HG02623 (cell line): Measurements from ENCODE around the gene ANXA1.

Source experiments
- ATAC-seq: cut with Tn5 transposase; IDR thresholded peaks from one replicate; pipeline ENCODE4 v1.9.1; 2021; ENCODE audit warnings: moderate library complexity; ENCODE audit not compliant: unreplicated experiment

The ANXA1 gene

GRCh38 chr9:73137914-73138313 lies 13.8 kb upstream of the ANXA1 start:
- no peak for ATAC-seq

- ATAC-seq = no peak
Observed at GRCh38 chr9:73138516-73138915, 13.1 kb upstream of the ANXA1 start.

- ATAC-seq = no peak
Observed at GRCh38 chr9:73141282-73141681, 10.4 kb upstream of the ANXA1 start.

DNA sequence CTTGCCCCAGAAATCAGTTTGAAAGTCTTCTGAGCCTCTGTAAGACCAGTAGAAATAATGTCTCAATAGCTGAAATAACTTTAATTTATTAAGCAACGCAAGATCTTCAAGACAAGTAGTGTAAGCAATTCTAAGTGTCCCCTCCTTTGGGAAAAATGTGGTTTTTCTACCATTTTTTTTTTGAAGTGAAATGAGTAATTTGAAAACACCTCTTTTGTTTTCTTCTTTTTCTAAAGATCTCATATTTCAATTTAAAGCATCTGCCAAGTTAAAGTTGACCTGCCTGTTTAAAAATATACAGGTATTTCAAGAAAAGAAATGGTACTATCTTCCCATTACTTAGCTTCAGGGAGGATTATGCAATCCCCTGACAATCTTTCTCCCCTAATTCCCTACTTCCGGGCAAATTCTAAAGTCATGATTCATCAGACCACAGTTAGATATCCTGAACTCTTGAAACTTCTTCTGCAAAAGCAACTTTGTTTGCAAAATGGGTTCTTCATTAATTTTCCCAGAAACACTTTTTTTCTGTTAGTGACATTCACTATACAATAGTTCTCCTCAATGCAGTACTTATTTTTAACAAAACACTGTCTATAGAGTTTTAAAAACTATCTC lies 7.8 kb upstream of the ANXA1 start:
- no peak for ATAC-seq

DNA sequence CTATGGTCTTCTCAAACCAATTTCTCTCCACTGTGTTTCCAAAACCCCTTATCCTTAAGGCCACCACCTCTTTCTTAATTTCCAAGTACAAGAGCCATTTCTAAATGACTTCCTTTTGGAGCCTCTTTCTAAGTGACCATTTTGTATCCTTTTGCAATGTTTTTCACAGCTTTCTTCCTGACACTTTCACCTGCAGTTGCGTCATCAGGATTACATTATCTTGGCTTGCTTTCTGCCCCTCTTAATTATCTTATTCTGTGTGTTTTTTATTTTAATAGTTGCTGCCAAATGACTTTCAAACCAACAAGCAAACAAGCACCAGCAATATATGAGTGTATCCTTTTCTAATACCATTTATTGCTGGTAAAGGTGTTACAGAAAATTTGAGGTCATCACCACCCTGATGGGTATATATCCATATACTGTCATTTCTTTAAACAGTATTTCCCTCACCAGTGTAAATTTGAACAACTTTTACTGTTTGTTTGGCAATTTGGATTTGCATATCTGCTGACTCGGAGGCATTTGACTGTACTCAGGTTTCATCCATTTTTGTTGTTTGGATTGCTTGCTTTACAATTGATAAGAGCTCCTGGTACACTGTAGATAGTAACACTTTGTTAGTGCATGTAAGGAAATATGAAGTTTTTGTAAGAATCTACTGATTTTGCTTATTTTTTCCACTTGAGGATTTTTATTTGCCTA lies 5.4 kb upstream of the ANXA1 start:
- no peak for ATAC-seq

GRCh38 chr9:73148447-73148937 lies 3.2 kb upstream of the ANXA1 start:
- no peak for ATAC-seq

- ATAC-seq = peak; percentile 72
Observed at GRCh38 chr9:73149371-73150067, 2.1 kb upstream of the ANXA1 start.

GRCh38 chr9:73152543-73152844 lies 829 bp downstream of the ANXA1 start:
- no peak for ATAC-seq

DNA sequence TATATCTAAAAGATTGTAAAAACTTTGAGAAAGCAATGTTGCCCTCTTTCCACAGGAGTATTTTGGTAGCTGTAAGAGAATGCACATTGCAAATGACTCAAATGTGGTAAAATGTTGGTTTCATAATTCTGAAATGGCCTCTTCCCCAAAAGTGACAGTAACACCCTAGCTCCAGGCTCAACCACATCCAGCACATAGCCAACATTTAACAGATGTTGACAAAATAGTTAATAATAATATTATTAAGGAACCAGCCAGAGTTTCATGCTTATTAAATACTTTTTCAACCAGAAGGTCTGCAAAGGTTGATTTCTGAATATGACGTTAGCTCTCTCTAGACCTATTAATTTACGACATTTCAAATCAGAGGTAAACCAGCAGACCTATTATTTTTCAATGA lies 1.3 kb downstream of the ANXA1 start:
- ATAC-seq = peak; percentile 59

DNA sequence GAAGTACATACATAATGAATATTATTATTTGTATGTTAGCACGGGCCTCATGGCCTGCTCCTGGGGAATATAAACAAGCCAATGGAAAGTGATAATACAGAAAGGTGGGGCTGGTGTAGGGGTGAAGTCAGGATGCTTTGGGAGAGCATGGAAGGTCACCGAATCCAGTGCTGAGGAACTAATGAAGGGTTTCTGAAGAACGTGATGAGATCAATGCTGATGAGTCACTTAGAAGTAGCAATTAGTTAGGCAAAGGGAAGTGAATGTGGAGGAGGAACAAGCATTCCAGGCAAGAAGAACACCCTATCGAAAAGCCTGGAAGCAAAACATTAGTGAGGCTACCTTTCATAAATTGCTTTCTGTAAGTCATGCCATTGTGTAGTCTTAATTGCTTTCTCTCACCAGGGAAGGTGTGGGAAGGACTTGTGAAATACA lies 2.1 kb downstream of the ANXA1 start:
- no peak for ATAC-seq

DNA sequence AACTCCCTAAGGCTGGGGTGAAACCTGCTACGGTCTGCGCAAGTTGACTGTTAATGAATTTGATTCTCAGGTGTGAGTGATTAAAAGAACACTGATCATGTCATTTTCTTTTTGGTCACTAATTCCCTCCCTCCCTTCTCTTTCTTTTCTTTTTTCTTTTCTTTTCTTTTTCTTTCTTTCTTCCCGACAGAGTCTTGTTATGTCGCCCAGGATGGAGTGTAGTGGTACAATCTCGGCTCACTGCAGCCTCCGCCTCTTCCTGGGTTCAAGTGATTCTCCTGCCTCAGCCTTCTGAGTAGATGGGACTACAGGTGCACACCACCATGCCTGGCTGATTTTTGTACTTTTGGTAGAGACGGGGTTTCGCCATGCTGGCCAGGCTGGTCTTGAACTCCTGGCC lies 2.6 kb downstream of the ANXA1 start:
- ATAC-seq = no peak

GRCh38 chr9:73154722-73155121 lies 3.1 kb downstream of the ANXA1 start:
- no peak for ATAC-seq

- no peak for ATAC-seq
Observed at GRCh38 chr9:73155377-73155776, 3.7 kb downstream of the ANXA1 start.

- ATAC-seq = no peak
Observed at GRCh38 chr9:73155968-73156864, 4.6 kb downstream of the ANXA1 start.

GRCh38 chr9:73156865-73157187 lies 5.2 kb downstream of the ANXA1 start:
- ATAC-seq = no peak

- no peak for ATAC-seq
Observed at GRCh38 chr9:73157811-73158210, 6.1 kb downstream of the ANXA1 start.

GRCh38 chr9:73158723-73159122 lies 7.1 kb downstream of the ANXA1 start:
- ATAC-seq = no peak

- ATAC-seq = no peak
Observed at GRCh38 chr9:73160868-73161267, 9.2 kb downstream of the ANXA1 start.

DNA sequence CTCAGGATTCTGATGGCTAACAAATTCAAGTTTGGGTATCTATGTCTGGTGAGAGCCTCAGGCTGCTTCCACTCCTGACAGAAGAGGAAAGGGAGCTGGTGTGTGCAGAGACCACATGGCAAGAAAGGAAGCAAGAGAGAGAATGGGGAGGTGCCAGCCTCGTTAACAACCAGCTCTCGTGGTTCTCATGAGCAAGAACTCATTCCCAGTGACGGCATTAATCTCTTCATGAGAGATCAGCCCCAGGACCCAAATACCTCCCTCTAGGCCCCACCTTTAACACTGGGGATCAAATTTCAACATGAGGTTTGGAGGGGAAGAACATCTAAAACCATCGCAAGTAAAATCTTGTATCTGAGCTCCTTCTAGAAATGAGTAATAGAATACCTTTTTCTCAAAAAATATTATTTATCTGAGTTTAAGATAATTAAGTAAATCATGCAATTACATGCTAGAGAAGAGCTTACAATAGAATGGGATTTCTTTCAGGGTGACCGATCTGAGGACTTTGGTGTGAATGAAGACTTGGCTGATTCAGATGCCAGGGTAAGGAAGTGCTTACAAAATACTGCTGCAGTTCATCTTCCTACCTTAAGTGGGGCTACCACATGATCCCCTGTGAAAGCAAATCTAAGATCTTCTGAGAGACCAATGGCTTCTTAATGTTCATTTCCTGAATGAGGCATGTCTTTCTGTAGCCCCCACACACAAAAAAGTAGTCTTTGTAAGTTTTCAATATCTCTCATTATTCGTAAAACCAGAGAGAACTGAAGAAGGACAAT lies 11.5 kb downstream of the ANXA1 start:
- ATAC-seq = no peak

GRCh38 chr9:73165911-73166310 lies 14.2 kb downstream of the ANXA1 start:
- ATAC-seq = no peak

DNA sequence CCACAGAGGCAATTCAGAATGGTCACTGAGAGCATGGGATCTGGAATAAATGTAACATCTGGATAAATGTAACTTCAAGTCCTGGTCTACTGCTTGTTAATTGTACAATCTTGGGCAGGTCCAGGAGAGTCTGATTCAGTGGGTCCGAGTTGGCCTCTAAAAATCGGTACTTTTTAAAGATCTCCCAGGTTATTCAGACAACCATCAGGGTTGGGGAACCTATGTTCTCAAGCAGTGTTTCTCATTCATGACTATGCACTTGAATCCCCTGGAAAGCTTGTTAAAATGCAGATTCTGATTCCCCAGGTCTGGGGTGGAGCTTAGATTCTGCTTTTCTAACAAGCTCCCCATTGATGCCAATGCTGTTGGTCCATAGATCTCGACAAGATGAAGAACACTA lies 14.8 kb downstream of the ANXA1 start:
- no peak for ATAC-seq
